SK-MEL-5 (cell line): Measurements from ENCODE around the gene PRAC1. TPM values are rescaled to one million over a fixed set of nuclear protein-coding genes. Genes with fewer than 3 reads are reported as not detected.
A peak's percentile ranks its signal among the peaks of the same experiment; 100 is the strongest.

Experiments used
- DNase-seq: peaks from one replicate; pipeline ENCODE4 v3.0.0-alpha.2; 2016; ENCODE audit warnings: low read depth, low spot score
- in situ Hi-C: cut with HindIII; loops from 2 replicates; pipeline ENCODE4 v1.10.0; 2016; ENCODE audit warnings: low sequenced_read_pairs, high pct_unique_total_duplicates, low pct_unique_long_range_greater_than_20kb
- total RNA-seq: library from RNA; depleted of rRNA; stranded (reverse); fragments of >200 nt; shearing (Covaris generic); gene quantifications from 2 replicates; pipeline ENCODE4 v1.2.3, GENCODE V29; 2014

Gene PRAC1
- total RNA-seq, 1 experiment from 2014 or later = not detected

DNA sequence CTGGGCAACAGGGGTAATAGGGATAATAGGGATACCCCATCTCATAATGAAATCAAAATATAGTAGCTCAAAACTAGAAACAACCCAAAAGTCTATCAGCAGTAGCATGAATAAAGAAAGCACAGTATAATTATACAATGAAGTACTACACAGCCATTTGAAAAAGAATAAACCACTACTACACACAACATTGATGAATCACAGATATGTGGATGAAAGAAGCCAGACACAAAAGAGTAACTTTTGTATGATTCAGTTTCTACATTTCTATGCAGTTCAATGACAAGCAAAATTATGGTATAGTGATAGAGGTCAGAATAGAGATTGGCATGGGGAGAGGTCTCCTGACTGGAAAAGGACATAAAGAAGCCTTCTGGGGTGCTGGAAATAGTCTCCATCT is 9.0 kb upstream of the PRAC1 start:
- in situ Hi-C loops = no loop called here
- no peak for DNase-seq

GRCh38 chr17:48730240-48730550 is 7.9 kb upstream of the PRAC1 start:
- DNase-seq = no peak
- in situ Hi-C loops = no loop called here

GRCh38 chr17:48729335-48730239 is 7.3 kb upstream of the PRAC1 start:
- in situ Hi-C loops = no loop called here

DNA sequence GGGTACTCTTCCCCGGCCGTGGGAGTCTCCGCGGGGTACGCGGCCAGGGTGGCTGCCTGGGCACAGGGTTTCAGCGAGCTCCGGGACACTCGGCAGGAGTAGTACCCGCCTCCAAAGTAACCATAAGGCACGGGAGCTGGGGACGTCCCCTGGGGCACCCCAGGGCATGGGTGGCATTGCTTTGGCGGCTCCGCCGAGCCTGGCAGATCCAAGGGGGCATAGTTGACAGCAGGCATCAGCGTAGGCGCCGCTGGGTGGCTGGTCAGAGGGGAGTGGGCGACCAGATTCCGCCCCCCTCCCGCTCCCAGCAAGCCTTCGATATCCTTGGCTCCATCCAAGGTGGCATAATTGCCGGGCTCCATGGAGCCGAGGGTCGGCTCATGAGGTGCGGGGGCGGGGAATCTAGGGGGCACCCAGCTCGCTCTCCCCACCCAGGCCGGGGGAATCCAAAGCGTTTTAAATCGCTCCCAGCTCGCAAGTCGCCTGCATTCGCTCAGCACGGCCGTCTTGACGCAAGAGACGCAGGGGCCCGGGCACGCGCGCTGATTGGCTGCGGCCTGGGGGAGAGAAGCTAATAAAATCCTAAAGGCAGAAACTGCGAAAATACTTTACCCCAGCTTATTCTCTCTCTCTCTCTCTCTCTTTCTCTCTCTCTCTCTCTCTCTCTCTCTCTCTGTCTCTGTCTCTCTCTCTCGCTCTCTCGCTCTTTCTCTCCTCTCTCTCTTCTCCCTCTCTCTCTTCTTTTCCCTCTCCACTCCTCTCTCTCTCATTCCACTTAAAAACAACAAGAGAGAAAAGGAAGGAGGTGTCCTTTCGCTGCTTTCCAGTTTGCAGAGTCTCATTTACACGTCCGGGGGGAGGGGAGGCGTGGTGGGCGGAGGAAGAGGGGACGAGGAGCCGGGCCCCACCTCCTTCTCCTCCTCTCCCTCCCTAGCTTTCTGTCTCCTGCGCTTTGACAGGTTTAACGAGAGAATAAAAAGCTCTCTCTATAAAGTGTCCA is 6.2 kb upstream of the PRAC1 start, which contains the start of gene HOXB13:
HOXB13 (minus strand) TSS at position 519 of the 1,000 bp plus-strand sequence; CDS start at position 362, 157 bp downstream.
- peak; percentile 61 for DNase-seq
- in situ Hi-C loops = no loop called here

More at GRCh38 chr17:48729335-48730239, 7.3 kb upstream of the PRAC1 start:
- DNase-seq = no peak

GRCh38 chr17:48727415-48728175 is 5.3 kb upstream of the PRAC1 start:
- in situ Hi-C loops = no loop called here
- no peak for DNase-seq

GRCh38 chr17:48726916-48727286 is 4.6 kb upstream of the PRAC1 start:
- in situ Hi-C loops = no loop called here
- DNase-seq = no peak

DNA sequence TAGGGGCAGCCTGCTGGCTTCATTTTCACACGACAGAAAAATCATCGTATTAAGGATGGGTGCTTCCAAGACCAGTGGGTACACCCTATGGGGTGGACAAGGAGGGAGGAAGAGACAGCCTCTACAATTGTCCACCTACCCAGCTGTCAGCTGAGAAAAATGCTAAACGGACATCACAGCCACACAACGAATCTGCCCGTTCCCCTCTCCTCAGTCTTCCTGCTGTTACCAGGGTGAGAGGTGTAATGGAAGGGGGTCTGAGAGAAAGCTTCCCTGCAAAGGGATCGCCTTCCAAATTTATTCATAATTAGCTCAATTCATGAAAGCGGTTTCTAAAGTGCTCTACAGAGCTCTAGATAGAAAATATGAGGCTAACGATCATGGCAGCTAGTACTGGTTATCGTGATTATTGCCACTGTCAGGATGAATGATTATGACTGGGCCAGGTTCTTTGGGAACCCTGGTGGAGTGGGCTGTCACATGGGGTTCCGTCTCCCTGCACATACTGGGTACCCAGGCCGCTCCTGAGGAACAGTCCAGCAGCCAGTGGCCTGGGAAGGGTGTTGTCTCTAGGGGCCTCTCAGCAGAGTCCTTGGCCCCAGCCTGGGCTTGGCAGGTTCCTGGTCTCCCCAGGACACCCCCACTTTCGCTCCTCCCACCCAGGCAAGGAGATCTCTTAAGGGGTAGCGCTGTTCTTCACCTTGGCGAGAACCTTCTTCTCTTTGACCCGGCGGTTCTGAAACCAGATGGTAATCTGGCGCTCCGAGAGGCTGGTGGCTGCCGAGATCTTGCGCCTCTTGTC is 4.0 kb upstream of the PRAC1 start:
- DNase-seq = no peak
- in situ Hi-C loops = no loop called here

- in situ Hi-C loops = no loop called here
- no peak for DNase-seq
Observed at GRCh38 chr17:48725288-48726064, 3.2 kb upstream of the PRAC1 start.

DNA sequence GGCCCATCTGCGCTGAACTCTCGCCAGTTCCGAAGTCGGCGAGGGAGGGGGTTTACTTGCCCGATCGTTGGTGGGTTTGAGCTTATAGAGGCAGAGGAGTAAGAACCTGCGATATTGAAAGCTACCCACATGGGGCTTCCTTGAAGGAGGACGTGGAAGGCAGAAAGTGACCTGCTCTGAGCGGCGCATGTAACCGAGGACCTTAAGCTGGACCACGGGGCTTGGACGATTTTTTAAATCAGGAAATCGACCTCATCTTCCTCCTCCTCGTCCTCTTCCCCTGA is 2.6 kb upstream of the PRAC1 start:
- DNase-seq = no peak
- in situ Hi-C loops = no loop called here

GRCh38 chr17:48724251-48725003 is 2.1 kb upstream of the PRAC1 start:
- DNase-seq = peak; percentile 71
- in situ Hi-C loops = no loop called here

GRCh38 chr17:48723423-48724250 is 1.3 kb upstream of the PRAC1 start:
- peak; percentile 4 for DNase-seq
- in situ Hi-C loops = no loop called here

DNA sequence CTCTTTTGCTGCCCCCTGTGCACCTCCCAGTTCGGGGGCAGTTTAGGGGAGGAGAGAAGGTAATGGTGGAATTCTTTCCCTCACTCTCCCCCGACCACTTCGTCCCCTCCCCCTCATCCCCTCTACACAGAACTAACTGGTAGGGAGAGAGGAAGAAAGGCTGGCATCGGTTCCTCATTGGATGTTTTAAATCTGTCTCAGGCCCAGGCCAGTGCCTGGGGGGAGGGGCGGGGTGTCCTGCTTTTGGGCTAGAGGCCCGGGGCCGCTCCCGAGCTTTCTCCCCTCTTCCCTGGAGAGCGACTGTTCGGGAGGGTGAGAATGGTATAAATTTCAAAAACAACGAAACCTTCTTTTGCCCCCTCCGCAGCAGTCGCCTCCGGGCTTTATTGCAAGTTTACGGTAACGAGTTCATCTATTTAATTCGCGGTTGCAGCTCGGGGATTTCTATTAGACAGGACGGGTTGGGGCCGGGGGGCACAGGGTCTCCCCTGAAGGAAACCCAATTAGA is 651 bp upstream of the PRAC1 start, which contains the start of gene PRAC2:
PRAC2 (plus strand) TSS at position 271 of the 508 bp plus-strand sequence. CDS start 1,226 bp downstream, outside the sequence.
- DNase-seq = no peak
- in situ Hi-C loops = no loop called here

GRCh38 chr17:48721009-48721402 is 1.3 kb downstream of the PRAC1 start:
- in situ Hi-C loops = no loop called here

DNA sequence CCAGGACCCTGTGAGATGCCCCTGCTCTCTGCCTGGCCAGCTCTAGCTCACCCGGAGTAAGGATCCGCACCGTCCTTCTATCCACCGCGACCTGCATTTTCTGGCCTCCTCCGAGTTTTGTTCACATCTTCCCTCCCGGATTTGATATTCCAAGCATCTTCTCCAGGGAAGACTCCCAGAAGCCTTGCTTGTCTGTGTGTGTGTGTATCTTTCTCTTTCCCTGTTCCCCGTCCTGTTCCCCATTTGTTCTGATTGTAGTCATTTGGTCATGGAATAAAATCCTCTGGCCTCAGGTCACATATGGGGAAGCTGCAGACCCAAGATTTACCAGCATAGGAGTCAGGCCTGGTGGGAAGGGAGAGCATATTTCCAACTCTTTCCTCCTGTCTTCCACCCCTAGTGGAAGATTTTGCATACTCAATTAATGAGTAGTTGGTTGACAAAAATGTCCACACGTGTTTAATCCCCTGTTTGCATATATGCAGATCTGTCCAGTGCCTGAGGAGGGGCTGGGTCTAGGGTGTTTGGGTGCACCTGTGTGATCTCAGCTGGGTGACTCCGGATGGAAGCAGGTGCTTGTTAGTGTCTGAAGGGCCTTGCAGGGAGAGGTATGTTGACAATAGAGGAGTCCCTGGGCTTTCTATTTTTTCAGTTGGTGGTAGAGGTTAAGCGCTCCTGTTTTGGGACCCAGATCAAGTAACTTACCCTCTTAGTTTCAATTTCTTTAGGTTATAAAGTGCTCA is 1.9 kb downstream of the PRAC1 start:
- no peak for DNase-seq
- in situ Hi-C loops = no loop called here

More at GRCh38 chr17:48721009-48721402, 1.3 kb downstream of the PRAC1 start:
- DNase-seq = no peak
